WTC11 (cell line): ENCODE results near the gene AKAIN1. TPM values are rescaled to one million over a fixed set of nuclear protein-coding genes. Genes with fewer than 3 reads are reported as not detected.

Experiments
- ATAC-seq: fragments of 200-7000 bp; cut with Tn5 transposase; 2 replicates; pipeline ENCODE4 v1.10.0; 2021; ENCODE audit warnings: mild to moderate bottlenecking, moderate library complexity
- CTCF ChIA-PET: fragments of 300-600 bp; sonication (Branson Sonifier 250); formaldehyde crosslinking; loops from one replicate; lab custom pipeline; 2021; ENCODE audit warnings: antibody characterized with exemption; lab: Charles Lee
- POLR2A ChIA-PET: fragments of 350-600 bp; sonication (Branson Sonifier 250); formaldehyde crosslinking; loops from one replicate; lab custom pipeline; 2021; ENCODE audit warnings: antibody characterized with exemption; lab: Charles Lee
- DNase-seq: peaks from one replicate; pipeline ENCODE4 v3.0.0; 2021; ENCODE audit warnings: low spot score
- H3K27ac Mint-ChIP-seq: 2 replicates; pipeline ENCODE4 v1.8.0; 2021; ENCODE audit warnings: mixed read lengths
- H3K27me3 Mint-ChIP-seq: 2 replicates; pipeline ENCODE4 v1.8.0; 2021; ENCODE audit warnings: low read depth, mild to moderate bottlenecking, moderate library complexity, mixed read lengths
- H3K36me3 Mint-ChIP-seq: 2 replicates; pipeline ENCODE4 v1.8.0; 2021; ENCODE audit warnings: mixed read lengths
- H3K4me1 Mint-ChIP-seq: 2 replicates; pipeline ENCODE4 v1.8.0; 2022; ENCODE audit warnings: mixed read lengths
- H3K4me3 Mint-ChIP-seq: 2 replicates; pipeline ENCODE4 v1.8.0; 2021; ENCODE audit warnings: mild to moderate bottlenecking, moderate library complexity, mixed read lengths
- H3K9me3 Mint-ChIP-seq: 2 replicates; pipeline ENCODE4 v1.8.0; 2021; ENCODE audit warnings: mixed read lengths
- CREM ChIP-seq: sonication (generic); formaldehyde crosslinking; IDR thresholded peaks from 2 replicates; pipeline ENCODE4 v1.8.1; 2022; ENCODE audit warnings: mild to moderate bottlenecking, missing genetic modification reagents, moderate library complexity
- ELF4 ChIP-seq: sonication (generic); formaldehyde crosslinking; IDR thresholded peaks from 2 replicates; pipeline ENCODE4 v1.8.1; 2022; ENCODE audit warnings: low read depth, mild to moderate bottlenecking, moderate library complexity, missing genetic modification reagents
- GABPB1 ChIP-seq: sonication (generic); formaldehyde crosslinking; IDR thresholded peaks from 2 replicates; pipeline ENCODE4 v1.8.1; 2023; ENCODE audit warnings: mild to moderate bottlenecking, missing genetic modification reagents
- NR3C1 ChIP-seq: sonication (generic); formaldehyde crosslinking; conservative IDR thresholded peaks from 2 replicates; pipeline ENCODE4 v1.8.1; 2023; ENCODE audit warnings: low read depth, mild to moderate bottlenecking, missing genetic modification reagents
- TCF7 ChIP-seq: sonication (generic); formaldehyde crosslinking; IDR thresholded peaks from 2 replicates; pipeline ENCODE4 v1.8.0; 2022; ENCODE audit warnings: mild to moderate bottlenecking, low read depth, missing genetic modification reagents, moderate library complexity
- ZNF263 ChIP-seq: sonication (generic); formaldehyde crosslinking; IDR thresholded peaks from 2 replicates; pipeline ENCODE4 v1.8.1; 2022; ENCODE audit warnings: low read depth, mild to moderate bottlenecking, moderate library complexity, missing genetic modification reagents
- ZNF416 ChIP-seq: fragments of 250-450 bp; sonication (Bioruptor Pico); IDR thresholded peaks from 2 replicates; pipeline ENCODE4 v1.9.0; 2021; ENCODE audit warnings: mild to moderate bottlenecking, inconsistent platforms
- ZNF423 ChIP-seq: fragments of 250-450 bp; sonication (Bioruptor Pico); IDR thresholded peaks from 2 replicates; pipeline ENCODE4 v2.1.2; 2022; ENCODE audit warnings: mild to moderate bottlenecking, moderate library complexity
- total RNA-seq: library from RNA; stranded (reverse); gene quantifications from 3 replicates; pipeline ENCODE4 v1.2.3, GENCODE V29; 2021
- TF ChIP-seq, protein P1 (sequence below): sonication (generic); formaldehyde crosslinking; IDR thresholded peaks from 2 replicates; pipeline ENCODE4 v1.8.0; 2023; ENCODE audit warnings: missing genetic modification reagents, mild to moderate bottlenecking, borderline replicate concordance
- TF ChIP-seq, protein P2 (sequence below): sonication (generic); formaldehyde crosslinking; IDR thresholded peaks from 2 replicates; pipeline ENCODE4 v1.8.1; 2023; ENCODE audit warnings: mild to moderate bottlenecking, missing genetic modification reagents
- TF ChIP-seq, protein P3 (sequence below): sonication (generic); formaldehyde crosslinking; IDR thresholded peaks from 2 replicates; pipeline ENCODE4 v1.8.0; 2022; ENCODE audit warnings: missing genetic modification reagents
- TF ChIP-seq, protein P4 (sequence below): fragments of 250-450 bp; sonication (Bioruptor Pico); IDR thresholded peaks from 2 replicates; pipeline ENCODE4 v2.1.2; 2022; ENCODE audit warnings: mild to moderate bottlenecking, moderate library complexity
- TF ChIP-seq, protein P5 (sequence below): fragments of 250-450 bp; sonication (Bioruptor Pico); IDR thresholded peaks from 2 replicates; pipeline ENCODE4 v1.9.0; 2021; ENCODE audit warnings: mild to moderate bottlenecking, borderline replicate concordance
- TF ChIP-seq, protein P6 (sequence below): sonication (generic); formaldehyde crosslinking; IDR thresholded peaks from 2 replicates; pipeline ENCODE4 v1.8.1; 2023; ENCODE audit warnings: mild to moderate bottlenecking, missing genetic modification reagents, moderate library complexity

The AKAIN1 gene
- total RNA-seq, 1 experiment from 2014 or later = not detected

DNA sequence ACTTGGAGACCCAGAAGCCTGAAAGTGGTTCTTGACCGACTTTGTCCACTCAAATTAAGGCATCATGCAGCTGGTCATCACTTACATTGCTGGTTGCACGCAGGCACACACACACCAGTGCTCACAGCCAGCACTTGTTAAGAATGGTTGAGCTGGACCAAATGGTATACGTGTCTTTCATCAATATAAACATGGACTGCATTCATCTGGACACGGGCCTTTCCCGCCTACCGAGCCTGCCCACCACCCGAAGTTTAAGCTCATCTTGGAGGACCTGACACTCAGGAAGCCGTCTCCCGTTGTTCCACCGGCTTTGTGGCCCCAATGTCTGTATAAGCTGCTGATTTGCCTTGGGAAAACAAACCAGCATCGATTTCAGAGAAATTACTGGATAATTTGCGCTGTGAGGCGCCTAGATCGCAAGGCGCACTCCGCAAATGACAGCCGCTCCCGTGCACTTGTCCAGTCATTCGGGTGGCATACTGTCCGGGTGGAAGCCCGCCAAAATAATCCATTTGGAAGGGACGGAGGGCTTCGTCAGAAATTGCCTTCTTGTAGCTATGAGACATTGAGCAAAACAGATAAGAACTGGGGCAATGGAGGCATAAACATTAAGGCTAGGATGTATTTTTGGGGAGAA is 40.1 kb upstream of the AKAIN1 start:
- CTCF ChIA-PET = interaction anchor here (0.6 to 1.1 kb wide), 4 partner anchors 57 to 309 kb away, joined by 3 to 8 read pairs (median 4); no protein-coding TSS in a partner anchor
- H3K27ac Mint-ChIP-seq = peak overlapping the region; percentile 92; the same call in 1 of the 2 replicates
- DNase-seq (peak; percentile 14), ATAC-seq (peak; percentile 31)
- peaks cover 20% of the 10 kb centered on the region for H3K4me1 Mint-ChIP-seq
- H3K36me3 Mint-ChIP-seq = no peaks in the 10 kb centered on the region
- no peak for TF ChIP-seq ZNF416
- TF ChIP-seq, protein P1, sequence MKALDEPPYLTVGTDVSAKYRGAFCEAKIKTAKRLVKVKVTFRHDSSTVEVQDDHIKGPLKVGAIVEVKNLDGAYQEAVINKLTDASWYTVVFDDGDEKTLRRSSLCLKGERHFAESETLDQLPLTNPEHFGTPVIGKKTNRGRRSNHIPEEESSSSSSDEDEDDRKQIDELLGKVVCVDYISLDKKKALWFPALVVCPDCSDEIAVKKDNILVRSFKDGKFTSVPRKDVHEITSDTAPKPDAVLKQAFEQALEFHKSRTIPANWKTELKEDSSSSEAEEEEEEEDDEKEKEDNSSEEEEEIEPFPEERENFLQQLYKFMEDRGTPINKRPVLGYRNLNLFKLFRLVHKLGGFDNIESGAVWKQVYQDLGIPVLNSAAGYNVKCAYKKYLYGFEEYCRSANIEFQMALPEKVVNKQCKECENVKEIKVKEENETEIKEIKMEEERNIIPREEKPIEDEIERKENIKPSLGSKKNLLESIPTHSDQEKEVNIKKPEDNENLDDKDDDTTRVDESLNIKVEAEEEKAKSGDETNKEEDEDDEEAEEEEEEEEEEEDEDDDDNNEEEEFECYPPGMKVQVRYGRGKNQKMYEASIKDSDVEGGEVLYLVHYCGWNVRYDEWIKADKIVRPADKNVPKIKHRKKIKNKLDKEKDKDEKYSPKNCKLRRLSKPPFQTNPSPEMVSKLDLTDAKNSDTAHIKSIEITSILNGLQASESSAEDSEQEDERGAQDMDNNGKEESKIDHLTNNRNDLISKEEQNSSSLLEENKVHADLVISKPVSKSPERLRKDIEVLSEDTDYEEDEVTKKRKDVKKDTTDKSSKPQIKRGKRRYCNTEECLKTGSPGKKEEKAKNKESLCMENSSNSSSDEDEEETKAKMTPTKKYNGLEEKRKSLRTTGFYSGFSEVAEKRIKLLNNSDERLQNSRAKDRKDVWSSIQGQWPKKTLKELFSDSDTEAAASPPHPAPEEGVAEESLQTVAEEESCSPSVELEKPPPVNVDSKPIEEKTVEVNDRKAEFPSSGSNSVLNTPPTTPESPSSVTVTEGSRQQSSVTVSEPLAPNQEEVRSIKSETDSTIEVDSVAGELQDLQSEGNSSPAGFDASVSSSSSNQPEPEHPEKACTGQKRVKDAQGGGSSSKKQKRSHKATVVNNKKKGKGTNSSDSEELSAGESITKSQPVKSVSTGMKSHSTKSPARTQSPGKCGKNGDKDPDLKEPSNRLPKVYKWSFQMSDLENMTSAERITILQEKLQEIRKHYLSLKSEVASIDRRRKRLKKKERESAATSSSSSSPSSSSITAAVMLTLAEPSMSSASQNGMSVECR = 0 out of 2 replicates have a peak, but pooled peaks have one; percentile 6
- TF ChIP-seq, protein P2, sequence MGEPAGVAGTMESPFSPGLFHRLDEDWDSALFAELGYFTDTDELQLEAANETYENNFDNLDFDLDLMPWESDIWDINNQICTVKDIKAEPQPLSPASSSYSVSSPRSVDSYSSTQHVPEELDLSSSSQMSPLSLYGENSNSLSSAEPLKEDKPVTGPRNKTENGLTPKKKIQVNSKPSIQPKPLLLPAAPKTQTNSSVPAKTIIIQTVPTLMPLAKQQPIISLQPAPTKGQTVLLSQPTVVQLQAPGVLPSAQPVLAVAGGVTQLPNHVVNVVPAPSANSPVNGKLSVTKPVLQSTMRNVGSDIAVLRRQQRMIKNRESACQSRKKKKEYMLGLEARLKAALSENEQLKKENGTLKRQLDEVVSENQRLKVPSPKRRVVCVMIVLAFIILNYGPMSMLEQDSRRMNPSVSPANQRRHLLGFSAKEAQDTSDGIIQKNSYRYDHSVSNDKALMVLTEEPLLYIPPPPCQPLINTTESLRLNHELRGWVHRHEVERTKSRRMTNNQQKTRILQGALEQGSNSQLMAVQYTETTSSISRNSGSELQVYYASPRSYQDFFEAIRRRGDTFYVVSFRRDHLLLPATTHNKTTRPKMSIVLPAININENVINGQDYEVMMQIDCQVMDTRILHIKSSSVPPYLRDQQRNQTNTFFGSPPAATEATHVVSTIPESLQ (CRISPR knock-in tag) = no peak
- no peak for TF ChIP-seq ZNF263 (CRISPR knock-in tag)
- POLR2A ChIA-PET = interaction anchor here (0.9 to 2.6 kb wide), 2 partner anchors 40 to 58 kb away, joined by 3 to 25 read pairs; partner anchors contain the start of gene ZBTB14
- H3K4me3 Mint-ChIP-seq = peak overlapping the region; percentile 95
- no peaks in the 10 kb centered on the region for H3K9me3 Mint-ChIP-seq
- peaks cover 16% of the 10 kb centered on the region for H3K27me3 Mint-ChIP-seq

DNA sequence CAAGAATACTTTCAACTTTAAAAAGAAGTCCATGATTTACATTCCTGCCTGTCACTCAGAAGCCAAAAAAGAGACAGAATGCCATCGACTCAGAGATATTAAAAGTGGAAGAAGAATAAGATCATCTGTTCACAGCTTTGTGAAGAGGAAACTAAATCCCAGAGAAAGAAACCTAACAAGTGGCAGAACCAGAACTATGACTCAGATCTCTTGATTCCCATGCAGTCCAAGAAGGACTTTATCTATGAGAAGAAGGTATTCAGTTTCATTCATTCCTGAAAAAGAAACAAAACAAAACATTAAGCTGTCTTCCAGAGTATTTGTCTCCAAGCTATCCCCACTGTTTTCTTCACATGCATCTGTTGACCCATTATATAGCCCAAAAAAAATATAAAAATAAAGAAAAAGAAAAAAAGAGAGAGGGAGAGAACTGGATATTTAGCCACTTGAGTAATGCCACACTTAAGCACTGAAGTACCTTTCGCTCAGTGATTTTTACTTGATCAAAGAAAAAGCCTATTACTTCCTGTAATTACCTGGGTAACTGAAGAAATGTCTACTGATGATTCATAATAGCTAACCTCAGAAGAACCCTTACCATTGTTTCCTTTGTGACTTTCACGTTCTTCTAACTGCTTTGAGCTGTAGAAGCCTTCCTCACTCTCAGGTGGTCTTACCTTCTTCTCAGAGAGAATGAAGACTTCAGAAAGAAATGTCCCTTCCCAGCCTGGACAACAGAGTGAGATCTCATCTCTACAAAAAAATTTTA is 17.7 kb upstream of the AKAIN1 start:
- Mint-ChIP-seq H3K4me3 (no peak overlapping the region), H3K27ac (no peak overlapping the region), H3K36me3 (no peaks in the 10 kb centered on the region), H3K27me3 (peaks cover 3% of the 10 kb centered on the region; the same call in 1 of the 2 replicates), H3K9me3 (no peaks in the 10 kb centered on the region), H3K4me1 (no peaks in the 10 kb centered on the region)
- POLR2A ChIA-PET = no interaction called here
- CTCF ChIA-PET = no interaction called here
- DNase-seq (no peak), ATAC-seq (no peak)
- no peak for TF ChIP-seq ZNF263 (CRISPR knock-in tag)
- TF ChIP-seq, protein P3, sequence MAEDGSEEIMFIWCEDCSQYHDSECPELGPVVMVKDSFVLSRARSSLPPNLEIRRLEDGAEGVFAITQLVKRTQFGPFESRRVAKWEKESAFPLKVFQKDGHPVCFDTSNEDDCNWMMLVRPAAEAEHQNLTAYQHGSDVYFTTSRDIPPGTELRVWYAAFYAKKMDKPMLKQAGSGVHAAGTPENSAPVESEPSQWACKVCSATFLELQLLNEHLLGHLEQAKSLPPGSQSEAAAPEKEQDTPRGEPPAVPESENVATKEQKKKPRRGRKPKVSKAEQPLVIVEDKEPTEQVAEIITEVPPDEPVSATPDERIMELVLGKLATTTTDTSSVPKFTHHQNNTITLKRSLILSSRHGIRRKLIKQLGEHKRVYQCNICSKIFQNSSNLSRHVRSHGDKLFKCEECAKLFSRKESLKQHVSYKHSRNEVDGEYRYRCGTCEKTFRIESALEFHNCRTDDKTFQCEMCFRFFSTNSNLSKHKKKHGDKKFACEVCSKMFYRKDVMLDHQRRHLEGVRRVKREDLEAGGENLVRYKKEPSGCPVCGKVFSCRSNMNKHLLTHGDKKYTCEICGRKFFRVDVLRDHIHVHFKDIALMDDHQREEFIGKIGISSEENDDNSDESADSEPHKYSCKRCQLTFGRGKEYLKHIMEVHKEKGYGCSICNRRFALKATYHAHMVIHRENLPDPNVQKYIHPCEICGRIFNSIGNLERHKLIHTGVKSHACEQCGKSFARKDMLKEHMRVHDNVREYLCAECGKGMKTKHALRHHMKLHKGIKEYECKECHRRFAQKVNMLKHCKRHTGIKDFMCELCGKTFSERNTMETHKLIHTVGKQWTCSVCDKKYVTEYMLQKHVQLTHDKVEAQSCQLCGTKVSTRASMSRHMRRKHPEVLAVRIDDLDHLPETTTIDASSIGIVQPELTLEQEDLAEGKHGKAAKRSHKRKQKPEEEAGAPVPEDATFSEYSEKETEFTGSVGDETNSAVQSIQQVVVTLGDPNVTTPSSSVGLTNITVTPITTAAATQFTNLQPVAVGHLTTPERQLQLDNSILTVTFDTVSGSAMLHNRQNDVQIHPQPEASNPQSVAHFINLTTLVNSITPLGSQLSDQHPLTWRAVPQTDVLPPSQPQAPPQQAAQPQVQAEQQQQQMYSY (CRISPR knock-in tag) = no peak
- TF ChIP-seq, protein P4, sequence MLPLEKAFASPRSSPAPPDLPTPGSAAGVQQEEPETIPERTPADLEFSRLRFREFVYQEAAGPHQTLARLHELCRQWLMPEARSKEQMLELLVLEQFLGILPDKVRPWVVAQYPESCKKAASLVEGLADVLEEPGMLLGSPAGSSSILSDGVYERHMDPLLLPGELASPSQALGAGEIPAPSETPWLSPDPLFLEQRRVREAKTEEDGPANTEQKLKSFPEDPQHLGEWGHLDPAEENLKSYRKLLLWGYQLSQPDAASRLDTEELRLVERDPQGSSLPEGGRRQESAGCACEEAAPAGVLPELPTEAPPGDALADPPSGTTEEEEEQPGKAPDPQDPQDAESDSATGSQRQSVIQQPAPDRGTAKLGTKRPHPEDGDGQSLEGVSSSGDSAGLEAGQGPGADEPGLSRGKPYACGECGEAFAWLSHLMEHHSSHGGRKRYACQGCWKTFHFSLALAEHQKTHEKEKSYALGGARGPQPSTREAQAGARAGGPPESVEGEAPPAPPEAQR (CRISPR knock-in tag) = no peak
- TF ChIP-seq, protein P5, sequence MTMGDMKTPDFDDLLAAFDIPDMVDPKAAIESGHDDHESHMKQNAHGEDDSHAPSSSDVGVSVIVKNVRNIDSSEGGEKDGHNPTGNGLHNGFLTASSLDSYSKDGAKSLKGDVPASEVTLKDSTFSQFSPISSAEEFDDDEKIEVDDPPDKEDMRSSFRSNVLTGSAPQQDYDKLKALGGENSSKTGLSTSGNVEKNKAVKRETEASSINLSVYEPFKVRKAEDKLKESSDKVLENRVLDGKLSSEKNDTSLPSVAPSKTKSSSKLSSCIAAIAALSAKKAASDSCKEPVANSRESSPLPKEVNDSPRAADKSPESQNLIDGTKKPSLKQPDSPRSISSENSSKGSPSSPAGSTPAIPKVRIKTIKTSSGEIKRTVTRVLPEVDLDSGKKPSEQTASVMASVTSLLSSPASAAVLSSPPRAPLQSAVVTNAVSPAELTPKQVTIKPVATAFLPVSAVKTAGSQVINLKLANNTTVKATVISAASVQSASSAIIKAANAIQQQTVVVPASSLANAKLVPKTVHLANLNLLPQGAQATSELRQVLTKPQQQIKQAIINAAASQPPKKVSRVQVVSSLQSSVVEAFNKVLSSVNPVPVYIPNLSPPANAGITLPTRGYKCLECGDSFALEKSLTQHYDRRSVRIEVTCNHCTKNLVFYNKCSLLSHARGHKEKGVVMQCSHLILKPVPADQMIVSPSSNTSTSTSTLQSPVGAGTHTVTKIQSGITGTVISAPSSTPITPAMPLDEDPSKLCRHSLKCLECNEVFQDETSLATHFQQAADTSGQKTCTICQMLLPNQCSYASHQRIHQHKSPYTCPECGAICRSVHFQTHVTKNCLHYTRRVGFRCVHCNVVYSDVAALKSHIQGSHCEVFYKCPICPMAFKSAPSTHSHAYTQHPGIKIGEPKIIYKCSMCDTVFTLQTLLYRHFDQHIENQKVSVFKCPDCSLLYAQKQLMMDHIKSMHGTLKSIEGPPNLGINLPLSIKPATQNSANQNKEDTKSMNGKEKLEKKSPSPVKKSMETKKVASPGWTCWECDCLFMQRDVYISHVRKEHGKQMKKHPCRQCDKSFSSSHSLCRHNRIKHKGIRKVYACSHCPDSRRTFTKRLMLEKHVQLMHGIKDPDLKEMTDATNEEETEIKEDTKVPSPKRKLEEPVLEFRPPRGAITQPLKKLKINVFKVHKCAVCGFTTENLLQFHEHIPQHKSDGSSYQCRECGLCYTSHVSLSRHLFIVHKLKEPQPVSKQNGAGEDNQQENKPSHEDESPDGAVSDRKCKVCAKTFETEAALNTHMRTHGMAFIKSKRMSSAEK (CRISPR knock-in tag) = no peak
- TF ChIP-seq CREM (CRISPR knock-in tag) = no peak
- TF ChIP-seq, protein P6, sequence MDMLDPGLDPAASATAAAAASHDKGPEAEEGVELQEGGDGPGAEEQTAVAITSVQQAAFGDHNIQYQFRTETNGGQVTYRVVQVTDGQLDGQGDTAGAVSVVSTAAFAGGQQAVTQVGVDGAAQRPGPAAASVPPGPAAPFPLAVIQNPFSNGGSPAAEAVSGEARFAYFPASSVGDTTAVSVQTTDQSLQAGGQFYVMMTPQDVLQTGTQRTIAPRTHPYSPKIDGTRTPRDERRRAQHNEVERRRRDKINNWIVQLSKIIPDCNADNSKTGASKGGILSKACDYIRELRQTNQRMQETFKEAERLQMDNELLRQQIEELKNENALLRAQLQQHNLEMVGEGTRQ (CRISPR knock-in tag) = no peak
- TF ChIP-seq NR3C1 (CRISPR knock-in tag) = no peak
- no peak for TF ChIP-seq ELF4
- no peak for TF ChIP-seq TCF7 (CRISPR knock-in tag)
- no peak for TF ChIP-seq GABPB1 (CRISPR knock-in tag)
- TF ChIP-seq ZNF423 (CRISPR knock-in tag) = no peak
